ENCODE measurements around the gene ADGRF3.

Gene ADGRF3

GRCh38 chr2:26366957-26367356 lies 20.4 kb upstream of the ADGRF3 start:
- Histone ChIP-seq H3K4me2 (ENCODE audit: low read length) (no peak overlapping the region), H3K79me2 (ENCODE audit: insufficient read depth, low read length) (peaks cover 24% of the 10 kb centered on the region), H4K20me1 (ENCODE audit: insufficient read depth, low read length) (no peaks in the 10 kb centered on the region), H3K9me2 (ENCODE audit: low read depth, low read length) (no peaks in the 10 kb centered on the region), H3K9ac (ENCODE audit: low read length) (no peak overlapping the region), H3K4me3 (ENCODE audit: low read depth, low read length, poor library complexity, severe bottlenecking) (no peak overlapping the region), H3F3A (ENCODE audit: insufficient read depth, low read length) (no peaks in the 10 kb centered on the region), H3K9me3 (ENCODE audit: low read length) (no peaks in the 10 kb centered on the region), H3K27me3 (ENCODE audit: insufficient read depth, low read length) (no peaks in the 10 kb centered on the region), H2AFZ (ENCODE audit: low read length) (no peak overlapping the region), H3K27ac (ENCODE audit: low read depth, low read length, poor library complexity, severe bottlenecking) (no peak overlapping the region), H3K4me1 (ENCODE audit: insufficient read depth, low read length, severe bottlenecking) (no peaks in the 10 kb centered on the region), H3K36me3 (ENCODE audit: insufficient read depth, low read length) (peaks cover 51% of the 10 kb centered on the region)
- TF ChIP-seq EZH2 (IDR thresholded peaks at IDR 0.05; ENCODE audit: borderline replicate concordance, low read length) (no peak), CTCF (IDR thresholded peaks at IDR 0.05; ENCODE audit: low read length) (no peak)

DNA sequence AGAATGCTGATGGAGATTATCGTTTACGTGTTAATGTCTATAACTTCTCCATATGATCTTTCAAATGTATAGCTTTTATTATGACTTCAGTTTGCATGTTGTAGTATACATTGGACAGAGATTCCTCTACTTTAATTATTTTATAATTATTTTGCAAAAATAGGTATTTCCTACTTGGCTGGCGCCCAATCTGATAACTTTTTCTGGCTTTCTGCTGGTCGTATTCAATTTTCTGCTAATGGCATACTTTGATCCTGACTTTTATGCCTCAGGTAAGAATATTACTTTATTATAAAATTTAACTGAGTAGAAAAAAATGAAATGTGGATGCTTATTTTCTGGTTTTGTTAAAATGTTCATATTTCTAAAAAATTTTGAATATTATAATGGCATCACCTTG lies 18.1 kb upstream of the ADGRF3 start:
- Histone ChIP-seq H3K27me3 (ENCODE audit: insufficient read depth, low read length) (no peaks in the 10 kb centered on the region), H3K4me2 (ENCODE audit: low read length) (no peak overlapping the region), H3K27ac (ENCODE audit: low read depth, low read length, poor library complexity, severe bottlenecking) (no peak overlapping the region), H3K9me2 (ENCODE audit: low read depth, low read length) (no peaks in the 10 kb centered on the region), H2AFZ (ENCODE audit: low read length) (no peak overlapping the region), H4K20me1 (ENCODE audit: insufficient read depth, low read length) (no peaks in the 10 kb centered on the region), H3K9me3 (ENCODE audit: low read length) (no peaks in the 10 kb centered on the region), H3K36me3 (ENCODE audit: insufficient read depth, low read length) (peaks cover 53% of the 10 kb centered on the region), H3K9ac (ENCODE audit: low read length) (no peak overlapping the region), H3F3A (ENCODE audit: insufficient read depth, low read length) (no peaks in the 10 kb centered on the region), H3K4me1 (ENCODE audit: insufficient read depth, low read length, severe bottlenecking) (no peaks in the 10 kb centered on the region), H3K79me2 (ENCODE audit: insufficient read depth, low read length) (peaks cover 46% of the 10 kb centered on the region), H3K4me3 (ENCODE audit: low read depth, low read length, poor library complexity, severe bottlenecking) (no peak overlapping the region)
- TF ChIP-seq EZH2 (IDR thresholded peaks at IDR 0.05; ENCODE audit: borderline replicate concordance, low read length) = no peak
- TF ChIP-seq CTCF (IDR thresholded peaks at IDR 0.05; ENCODE audit: low read length) = no peak

GRCh38 chr2:26363958-26364357 lies 17.4 kb upstream of the ADGRF3 start:
- Histone ChIP-seq H3K79me2 (ENCODE audit: insufficient read depth, low read length) (peaks cover 53% of the 10 kb centered on the region), H3K9ac (ENCODE audit: low read length) (no peak overlapping the region), H3K4me1 (ENCODE audit: insufficient read depth, low read length, severe bottlenecking) (no peaks in the 10 kb centered on the region), H3F3A (ENCODE audit: insufficient read depth, low read length) (no peaks in the 10 kb centered on the region), H3K9me3 (ENCODE audit: low read length) (no peaks in the 10 kb centered on the region), H2AFZ (ENCODE audit: low read length) (no peak overlapping the region), H3K4me2 (ENCODE audit: low read length) (no peak overlapping the region), H3K4me3 (ENCODE audit: low read depth, low read length, poor library complexity, severe bottlenecking) (no peak overlapping the region), H4K20me1 (ENCODE audit: insufficient read depth, low read length) (no peaks in the 10 kb centered on the region), H3K27me3 (ENCODE audit: insufficient read depth, low read length) (no peaks in the 10 kb centered on the region), H3K27ac (ENCODE audit: low read depth, low read length, poor library complexity, severe bottlenecking) (no peak overlapping the region), H3K9me2 (ENCODE audit: low read depth, low read length) (no peaks in the 10 kb centered on the region), H3K36me3 (ENCODE audit: insufficient read depth, low read length) (peaks cover 46% of the 10 kb centered on the region)
- TF ChIP-seq EZH2 (IDR thresholded peaks at IDR 0.05; ENCODE audit: borderline replicate concordance, low read length) = no peak
- TF ChIP-seq CTCF (IDR thresholded peaks at IDR 0.05; ENCODE audit: low read length) = no peak

Data from OCI-LY1 (cell line).